NCI-H2081 (cell line): ENCODE results near the gene STEAP1B.

Experiments used
- DNase-seq, 2 experiments: peaks; one replicate each; lab custom pipeline; 2025; lab: John Stamatoyannopoulos, UW

STEAP1B gene

GRCh38 chr7:22371878-22372277 lies 128.1 kb downstream of the STEAP1B start:
- DNase-seq: no peak
